GM21717 (cell line): ENCODE results near the gene CSH1.
"Not testable (repeated sequence)": the region's sequence is repeated elsewhere in the genome, so short reads cannot be mapped to it uniquely, and the experiment has no call there.

Source experiments
- ATAC-seq: cut with Tn5 transposase; IDR thresholded peaks from one replicate; pipeline ENCODE4 v1.9.1; 2021; ENCODE audit warnings: mild to moderate bottlenecking, moderate library complexity; ENCODE audit not compliant: unreplicated experiment

The CSH1 gene

GRCh38 chr17:63871646-63872365 is 24.6 kb downstream of the CSH1 start:
- not testable (repeated sequence) for ATAC-seq

DNA sequence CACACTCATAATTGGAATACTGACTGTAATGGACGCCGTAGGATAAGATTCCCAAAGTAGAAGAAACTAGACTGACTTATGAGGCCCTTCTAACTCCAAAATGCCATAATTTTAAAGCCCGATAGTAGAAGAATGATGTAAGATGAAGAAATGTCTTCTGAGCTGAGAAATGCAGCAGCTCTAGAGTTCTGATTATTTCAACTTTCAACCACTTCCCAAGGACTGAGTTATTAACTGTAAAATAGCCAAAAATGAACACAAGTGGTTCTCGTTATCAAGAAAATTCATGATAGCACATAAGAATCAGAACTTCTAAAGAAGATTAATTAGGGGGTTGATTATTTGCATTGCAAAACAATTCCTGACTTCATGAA is 26.1 kb downstream of the CSH1 start:
- ATAC-seq: not testable (repeated sequence)

DNA sequence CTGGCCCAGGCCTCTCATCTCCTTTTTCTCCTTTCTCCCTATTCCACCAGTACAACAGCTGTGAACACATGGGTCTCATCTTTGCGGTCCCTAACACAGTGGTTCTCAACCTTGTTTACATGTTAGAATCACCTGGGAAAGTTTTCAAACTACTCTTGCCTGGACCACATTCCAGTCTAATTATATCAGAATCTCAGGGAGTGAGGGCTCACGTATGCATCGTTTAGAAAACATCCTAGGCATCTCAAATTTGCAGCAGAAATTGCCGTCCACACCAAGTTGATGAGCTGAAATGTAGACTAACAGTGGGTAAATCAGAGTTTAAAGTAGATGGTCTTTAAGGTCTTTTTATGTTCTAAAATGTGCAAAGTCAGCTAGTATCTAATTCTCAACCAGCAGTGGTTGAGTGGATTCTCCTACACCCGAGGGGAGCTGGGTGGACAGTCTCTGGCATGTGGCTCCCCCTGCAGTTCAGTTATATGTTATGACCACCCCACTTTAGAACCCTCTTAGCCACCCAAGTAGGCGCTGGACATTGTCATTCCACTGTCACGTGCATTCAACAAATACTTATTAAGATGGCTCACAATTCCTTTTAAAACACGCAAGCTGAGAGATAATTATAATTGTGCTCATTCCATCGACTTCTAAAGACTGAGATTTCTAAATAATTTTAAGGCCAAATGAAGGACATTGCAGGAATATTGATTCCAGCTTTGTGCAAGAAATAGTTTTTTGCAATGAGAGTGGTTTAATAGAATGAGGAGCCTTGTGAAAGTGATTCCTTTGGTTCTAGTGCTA is 26.7 kb downstream of the CSH1 start:
- ATAC-seq: not testable (repeated sequence)

GRCh38 chr17:63866625-63867024 is 29.7 kb downstream of the CSH1 start:
- ATAC-seq: not testable (repeated sequence)

- no peak for ATAC-seq
Observed at GRCh38 chr17:63859257-63859656, 37.1 kb downstream of the CSH1 start.

DNA sequence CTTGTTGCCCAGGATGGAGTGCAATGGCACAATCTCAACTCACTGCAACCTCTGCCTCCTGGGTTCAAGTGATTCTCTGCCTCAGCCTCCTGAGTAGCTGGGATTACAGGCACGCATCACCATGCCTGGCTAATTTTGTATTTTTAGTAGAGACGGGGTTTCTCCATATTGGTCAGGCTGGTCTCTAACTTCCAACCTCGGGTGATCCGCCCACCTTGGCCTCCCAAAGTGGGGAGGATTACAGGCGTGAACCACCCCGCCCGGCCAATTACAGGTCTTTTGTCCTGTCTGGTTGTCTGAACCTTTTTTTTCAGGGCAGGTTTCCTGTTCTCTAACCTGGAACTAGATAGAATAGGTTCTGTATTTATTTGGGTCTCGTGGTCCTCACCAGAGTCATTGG is 39.9 kb downstream of the CSH1 start:
- ATAC-seq: not testable (repeated sequence)

GRCh38 chr17:63855185-63855584 is 41.2 kb downstream of the CSH1 start:
- no peak for ATAC-seq

DNA sequence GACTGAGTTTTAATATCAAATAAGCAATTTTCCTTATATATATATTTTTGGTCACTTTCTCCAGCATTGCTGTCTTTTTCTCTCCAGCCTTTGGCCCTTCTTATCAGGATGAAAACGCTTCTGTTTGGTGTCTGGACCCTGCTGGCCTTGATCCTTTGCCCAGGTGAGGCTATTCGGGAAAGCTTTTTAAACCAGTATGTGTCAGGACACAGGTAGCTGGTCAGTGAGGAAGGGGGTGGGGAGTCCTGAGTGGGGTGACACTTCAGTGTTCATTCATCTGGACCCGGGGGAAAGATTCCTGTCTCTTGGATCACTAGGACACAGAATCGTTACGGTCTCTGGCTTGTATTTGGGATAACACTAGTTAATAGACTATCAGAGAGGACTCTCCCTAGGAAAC is 41.7 kb downstream of the CSH1 start:
- ATAC-seq: no peak

DNA sequence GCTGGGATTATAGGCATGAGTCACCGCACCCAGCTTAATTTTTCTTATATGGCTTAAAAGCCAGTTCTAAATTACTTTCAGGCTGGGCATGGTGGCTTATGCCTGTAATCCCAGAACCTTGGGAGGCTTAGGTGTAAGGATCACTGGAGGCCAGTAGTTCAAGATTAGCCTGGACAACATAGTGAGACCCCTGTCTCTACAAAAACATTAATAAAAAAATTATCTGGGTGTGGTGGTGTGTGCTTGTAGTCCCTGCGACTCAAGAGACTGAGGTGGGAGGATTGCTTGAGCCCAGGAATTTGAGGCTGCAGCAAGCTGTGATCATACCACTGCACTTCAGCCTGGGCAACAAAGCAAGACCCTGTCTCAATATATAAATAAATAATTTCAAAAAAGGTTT is 43.1 kb downstream of the CSH1 start:
- no peak for ATAC-seq

DNA sequence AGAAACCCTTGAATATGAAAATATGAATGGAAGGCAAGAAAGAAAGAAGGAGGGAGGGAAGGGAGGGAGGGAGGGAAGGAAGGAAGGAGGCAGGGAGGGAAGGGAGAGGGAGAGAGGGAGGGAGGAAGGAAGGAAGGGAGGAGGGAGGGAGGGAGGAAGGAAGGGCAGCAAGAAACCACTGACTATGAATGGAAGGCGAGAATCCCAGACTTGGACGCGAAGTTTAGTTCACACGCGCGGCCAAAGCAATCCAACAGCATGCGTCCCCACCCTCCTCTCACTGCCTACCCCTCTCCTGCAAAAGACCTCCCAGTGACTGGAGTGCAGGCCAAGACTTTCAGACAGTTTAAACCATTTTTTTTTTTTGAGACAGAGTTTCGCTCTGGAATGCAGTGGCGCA is 46.0 kb downstream of the CSH1 start:
- no peak for ATAC-seq

DNA sequence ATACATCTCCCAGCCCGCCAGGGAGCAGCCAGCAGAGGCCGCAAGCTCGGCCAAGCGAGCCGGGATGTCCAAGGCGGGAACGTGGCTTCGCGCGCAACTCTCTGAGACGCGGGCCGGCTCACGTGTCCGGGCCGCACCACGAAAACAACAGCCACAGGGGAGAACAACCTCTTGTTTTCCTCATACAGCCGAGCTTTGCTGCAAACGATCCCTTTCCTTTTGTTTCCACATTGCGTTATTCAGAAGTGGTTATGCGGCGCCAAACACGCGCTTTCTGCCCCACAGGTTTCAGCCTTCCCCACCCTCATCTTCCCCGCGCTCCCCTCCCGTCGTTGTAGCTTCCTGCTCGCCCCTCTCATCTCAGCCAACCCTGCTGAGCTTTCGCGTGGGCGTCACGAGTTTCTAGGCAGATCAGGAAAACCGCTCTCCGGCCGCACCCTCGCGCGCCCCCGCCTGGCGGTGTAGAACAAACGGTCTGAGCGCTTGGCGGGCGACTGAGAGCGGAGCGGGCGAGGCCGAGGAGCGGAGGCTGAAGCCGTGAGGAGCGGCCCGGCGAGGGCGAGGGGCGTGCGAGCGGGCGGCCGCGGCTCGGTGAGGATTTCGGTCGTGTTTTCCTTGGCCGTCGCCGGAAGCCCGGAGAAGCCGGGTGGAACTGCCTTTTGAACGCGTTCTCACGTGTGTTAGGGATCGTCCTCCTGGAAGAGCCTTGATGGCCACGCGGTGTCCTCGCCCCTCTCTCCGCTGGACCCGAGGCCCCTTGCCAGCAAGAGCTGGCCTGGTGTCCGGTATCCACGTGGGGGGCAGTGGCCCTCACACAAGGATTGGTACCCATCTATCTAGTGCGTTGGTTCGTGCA is 47.3 kb downstream of the CSH1 start:
- peak; percentile 78 for ATAC-seq

DNA sequence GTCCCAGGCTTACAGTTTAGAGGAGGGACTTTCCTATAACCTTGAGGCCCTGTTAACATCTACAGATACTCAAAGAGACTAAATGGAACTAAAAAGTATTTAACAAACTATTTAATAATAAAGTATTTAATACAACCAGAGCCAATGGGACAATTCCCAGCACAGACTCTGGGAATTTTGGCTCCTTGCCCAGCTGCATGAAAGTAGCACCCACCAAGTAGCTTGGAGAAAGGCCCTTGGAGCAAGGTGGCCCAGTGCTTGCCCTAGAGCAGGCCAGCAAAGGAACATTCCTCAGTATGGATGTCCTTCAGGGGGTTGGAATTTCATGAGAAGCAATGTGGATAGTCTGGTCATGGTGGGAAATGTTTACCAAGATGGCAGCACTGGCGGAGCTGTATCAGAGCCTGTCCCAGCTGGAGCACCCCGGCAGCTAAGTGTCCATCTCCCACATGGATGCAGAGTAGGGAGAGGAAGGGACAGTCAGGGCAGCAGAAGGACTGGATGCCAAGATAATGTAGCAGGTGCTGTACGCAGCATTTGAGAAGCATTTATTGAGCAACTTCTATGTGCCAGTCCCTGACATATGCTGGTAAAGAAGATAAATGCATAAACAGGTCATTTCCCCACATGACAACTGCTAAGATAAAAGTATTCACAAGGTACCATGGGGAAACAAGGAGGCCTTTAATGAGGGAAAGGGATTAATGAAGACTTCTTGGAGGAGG is 48.7 kb downstream of the CSH1 start:
- ATAC-seq: no peak

DNA sequence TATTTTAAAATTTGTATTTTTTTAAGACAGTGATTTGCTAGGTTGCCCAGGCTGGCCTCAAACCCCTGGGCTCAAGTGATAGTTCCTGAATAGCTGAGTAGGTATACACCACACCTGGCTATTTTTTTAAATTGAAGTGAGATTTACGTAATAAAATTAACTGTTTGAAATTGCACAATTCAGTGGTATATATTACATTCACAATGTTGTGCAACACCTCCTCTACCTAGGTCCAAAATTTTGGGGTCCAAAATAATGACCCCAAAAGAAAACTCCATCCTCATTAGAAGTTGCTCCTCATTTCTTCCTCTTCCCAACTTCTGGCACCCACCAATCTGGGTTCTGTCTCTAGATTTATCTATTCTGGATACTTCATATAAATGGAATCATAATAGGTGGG is 50.9 kb downstream of the CSH1 start:
- no peak for ATAC-seq
